HCT116 (cell line): ENCODE measurements around the gene KRCC1. TPM values are rescaled to one million over a fixed set of nuclear protein-coding genes. Genes with fewer than 3 reads are reported as not detected.
A peak's percentile ranks its signal among the peaks of the same experiment; 100 is the strongest.

Source experiments
- ATAC-seq: fragments of 200-7000 bp; cut with Tn5 transposase; 2 replicates; pipeline ENCODE4 v1.9.1; 2020; ENCODE audit warnings: mild to moderate bottlenecking, moderate library complexity
- BruUV-seq: library from RNA; stranded (reverse); fragments of 400-500 nt; replicated peaks from 2 replicates; lab custom pipeline; 2021; lab: Mats Ljungman, UMichigan
- CTCF ChIA-PET: fragments of 300-600 bp; sonication (Branson Sonifier 250); formaldehyde crosslinking; loops from one replicate; lab custom pipeline; 2021; ENCODE audit warnings: antibody characterized with exemption; lab: Charles Lee
- POLR2A ChIA-PET: fragments of 300-600, 350-600 bp; sonication (Branson Sonifier 250); formaldehyde crosslinking; loops from one replicate; lab custom pipeline; 2021; ENCODE audit warnings: antibody characterized with exemption; lab: Charles Lee
- RAD21 ChIA-PET, 2 experiments: fragments of 300-600 bp; sonication (Branson Sonifier 250); formaldehyde crosslinking; loops; one replicate each; lab custom pipeline; 2023; ENCODE audit warnings: low total read pairs in 2 of 2; ENCODE audit not compliant: uncharacterized antibody in 2 of 2, unreplicated experiment in 2 of 2, low non-redundant PET in 1 of 2; lab: Charles Lee
- DNase-seq: peaks from one replicate; pipeline ENCODE4 v3.0.0-alpha.2; 2010; ENCODE audit warnings: low read depth, low spot score
- H2AFZ ChIP-seq: fragments of 200-600 bp; shearing (Covaris generic), sonication (generic); 2 replicates; pipeline ENCODE4 v1.6.1; 2017; ENCODE audit warnings: low read depth, mixed run types, mixed read lengths, antibody characterized with exemption, low read length; ENCODE audit not compliant: poor library complexity, severe bottlenecking
- H3K27ac ChIP-seq: 2 replicates; pipeline ENCODE4 v1.5.1; 2012; ENCODE audit warnings: low read depth, low read length
- H3K27me3 ChIP-seq: fragments of 200-600 bp; sonication (generic); 2 replicates; pipeline ENCODE4 v1.6.1; 2016; ENCODE audit warnings: mixed run types, low read length, mixed read lengths; ENCODE audit not compliant: insufficient read depth
- H3K36me3 ChIP-seq, 2 experiments: fragments of 200-500 bp in 1 of 2; fragments of 200-600 bp in 1 of 2; sonication (Bioruptor generic) in 1 of 2; sonication (generic) in 1 of 2; 2 replicates each; pipeline versions ENCODE4 v1.5.1 to v1.6.1; 2014 to 2016; ENCODE audit warnings: low read length in 2 of 2, inconsistent platforms in 1 of 2, mixed read lengths in 1 of 2, mixed run types in 1 of 2; ENCODE audit not compliant: insufficient read depth in 2 of 2, control insufficient read depth in 1 of 2
- H3K4me1 ChIP-seq, 2 experiments: fragments of 200-600 bp in 1 of 2; sonication (generic) in 1 of 2; 2 replicates each; pipeline versions ENCODE4 v1.5.1 to v1.6.1; 2012 to 2017; ENCODE audit warnings: low read length in 2 of 2, inconsistent platforms in 1 of 2, mild to moderate bottlenecking in 1 of 2, mixed read lengths in 1 of 2, mixed run types in 1 of 2, moderate library complexity in 1 of 2; ENCODE audit not compliant: insufficient read depth in 2 of 2, control insufficient read depth in 1 of 2
- H3K4me2 ChIP-seq: fragments of 200-600 bp; sonication (generic); 2 replicates; pipeline ENCODE4 v1.6.1; 2017; ENCODE audit warnings: mixed run types, low read length, mixed read lengths
- H3K4me3 ChIP-seq, 2 experiments: fragments of 200-600 bp in 1 of 2; sonication (generic) in 1 of 2; replicated peaks in 1 of 2; 2 replicates each; pipeline ENCODE4 v1.5.1; 2011 to 2016; ENCODE audit warnings: low read length in 2 of 2, control low read depth in 1 of 2, low read depth in 1 of 2, mild to moderate bottlenecking in 1 of 2, mixed read lengths in 1 of 2, mixed run types in 1 of 2
- H3K79me2 ChIP-seq: fragments of 200-600 bp; sonication (generic); 2 replicates; pipeline ENCODE4 v1.6.1; 2017; ENCODE audit warnings: mild to moderate bottlenecking, mixed run types, low read length, moderate library complexity, mixed read lengths; ENCODE audit not compliant: insufficient read depth
- H3K9ac ChIP-seq: fragments of 200-600 bp; sonication (generic); 2 replicates; pipeline ENCODE4 v1.6.1; 2016; ENCODE audit warnings: low read length, mixed read lengths
- H3K9me2 ChIP-seq: fragments of 200-600 bp; sonication (generic), shearing (Covaris generic); 2 replicates; pipeline ENCODE4 v1.6.1; 2017; ENCODE audit warnings: mixed run types, mild to moderate bottlenecking, moderate library complexity; ENCODE audit not compliant: insufficient read depth
- H3K9me3 ChIP-seq, 2 experiments: fragments of 200-500 bp in 1 of 2; fragments of 200-600 bp in 1 of 2; sonication (Bioruptor generic) in 1 of 2; sonication (generic) in 1 of 2; 2 replicates each; pipeline ENCODE4 v1.6.1; 2014 to 2017; ENCODE audit warnings: low read length in 2 of 2, mixed read lengths in 2 of 2, inconsistent platforms in 1 of 2, low read depth in 1 of 2, mild to moderate bottlenecking in 1 of 2, mixed run types in 1 of 2, moderate library complexity in 1 of 2; ENCODE audit not compliant: control insufficient read depth in 1 of 2, insufficient read depth in 1 of 2
- H4K20me1 ChIP-seq: fragments of 200-600 bp; sonication (generic), shearing (Covaris generic); 2 replicates; pipeline ENCODE4 v1.6.1; 2017; ENCODE audit warnings: mixed run types, mild to moderate bottlenecking, moderate library complexity; ENCODE audit not compliant: insufficient read depth
- CEBPB ChIP-seq: IDR thresholded peaks from 2 replicates; pipeline ENCODE4 v1.6.1; 2012; ENCODE audit warnings: low read depth
- EGR1 ChIP-seq: IDR thresholded peaks from 2 replicates; pipeline ENCODE4 v1.6.1; 2012; ENCODE audit warnings: low read depth
- ELF1 ChIP-seq: IDR thresholded peaks from 2 replicates; pipeline ENCODE4 v1.6.1; 2012; ENCODE audit warnings: low read depth, borderline replicate concordance
- EZH2 ChIP-seq: fragments of 200-600 bp; sonication (generic); IDR thresholded peaks from 2 replicates; pipeline ENCODE4 v1.6.1; 2017; ENCODE audit warnings: antibody characterized with exemption, mixed run types
- EZH2phosphoT487 ChIP-seq: fragments of 200-600 bp; IDR thresholded peaks from 2 replicates; pipeline ENCODE4 v1.6.1; 2018; ENCODE audit warnings: antibody characterized with exemption, borderline replicate concordance
- FOSL1 ChIP-seq: IDR thresholded peaks from 2 replicates; pipeline ENCODE4 v1.6.1; 2012; ENCODE audit warnings: low read depth
- JUND ChIP-seq: IDR thresholded peaks from 2 replicates; pipeline ENCODE4 v1.6.1; 2012
- POLR2A ChIP-seq: IDR thresholded peaks from 2 replicates; pipeline ENCODE4 v1.7.0; 2011; ENCODE audit warnings: borderline replicate concordance; ENCODE audit not compliant: insufficient read depth, insufficient read length; ENCODE audit errors: extremely low read depth
- RAD21 ChIP-seq: IDR thresholded peaks from 2 replicates; pipeline ENCODE4 v1.6.1; 2012; ENCODE audit warnings: low read depth, mild to moderate bottlenecking
- SIN3A ChIP-seq: IDR thresholded peaks from 2 replicates; pipeline ENCODE4 v1.6.1; 2012; ENCODE audit warnings: low read depth
- SP1 ChIP-seq: IDR thresholded peaks from 2 replicates; pipeline ENCODE4 v1.6.1; 2012; ENCODE audit warnings: low read depth
- SRF ChIP-seq: IDR thresholded peaks from 2 replicates; pipeline ENCODE4 v1.6.1; 2012; ENCODE audit warnings: low read depth
- TCF7L2 ChIP-seq: IDR thresholded peaks from 2 replicates; pipeline ENCODE4 v1.7.0; 2011; ENCODE audit warnings: borderline replicate concordance, inconsistent platforms; ENCODE audit not compliant: insufficient read depth, insufficient read length; ENCODE audit errors: extremely low read depth
- YY1 ChIP-seq: IDR thresholded peaks from 2 replicates; pipeline ENCODE4 v1.6.1; 2011; ENCODE audit warnings: low read length, low read depth, moderate library complexity, mild to moderate bottlenecking; ENCODE audit not compliant: insufficient replicate concordance; ENCODE audit errors: extremely low read depth
- ZNF274 ChIP-seq: fragments of 200-500 bp; sonication (Bioruptor generic); IDR thresholded peaks from 2 replicates; pipeline ENCODE4 v1.6.1; 2014; ENCODE audit warnings: mild to moderate bottlenecking, low read depth, low read length, inconsistent platforms
- intact Hi-C: fragments of 100-400 bp; cut with micrococcal nuclease; formaldehyde crosslinking; loops from 2 replicates; pipeline ENCODE4 v1.10.0; 2022
- total RNA-seq: library from RNA; stranded (reverse); gene quantifications from one replicate; pipeline ENCODE4 v1.2.1, GENCODE V29; 2021; ENCODE audit not compliant: unreplicated experiment

KRCC1 gene
- total RNA-seq, 1 experiment from 2014 or later = 5.8 TPM

- TF ChIP-seq YY1 (peak; percentile 81), SP1 (no peak), ZNF274 (no peak), RAD21 (no peak), CEBPB (no peak), SIN3A (peak; percentile 70), FOSL1 (no peak)
Measured at GRCh38 chr2:88055371-88056128, at the start of gene KRCC1 (continued).

DNA sequence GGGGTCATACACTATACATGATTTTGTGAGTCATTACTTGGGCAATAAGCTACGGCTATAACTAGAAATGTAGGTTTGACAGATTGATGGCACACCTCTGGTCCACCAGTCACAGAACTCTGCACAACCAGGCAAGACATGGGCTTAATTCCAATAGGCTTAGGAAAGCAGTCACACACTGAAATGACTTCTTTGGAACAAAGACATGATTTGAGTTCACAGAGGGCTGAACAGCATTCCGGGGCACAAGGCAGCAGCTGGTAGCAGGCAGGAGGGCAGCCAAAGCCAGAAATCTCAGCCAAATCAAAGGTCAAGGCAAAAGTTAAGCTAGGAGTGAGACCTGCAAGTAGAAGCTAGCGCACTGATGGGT is 44.9 kb upstream of the KRCC1 start:
- H3K79me2 ChIP-seq = no peaks in the 10 kb centered on the region
- intact Hi-C loops = no loop called here
- DNase-seq (no peak), ATAC-seq (no peak)
- no peaks in the 10 kb centered on the region for H4K20me1 ChIP-seq
- H3K4me3 ChIP-seq = no peak overlapping the region
- H3K9me2 ChIP-seq = no peaks in the 10 kb centered on the region
- H3K36me3 ChIP-seq = no peaks in the 10 kb centered on the region
- no peaks in the 10 kb centered on the region for H3K9me3 ChIP-seq
- ChIA-PET CTCF (interaction anchor here (1.9 kb wide), 1 partner anchor 40 kb away, joined by 6 read pairs; no protein-coding TSS in a partner anchor), RAD21 (no interaction called here), POLR2A (interaction anchor here (0.8 to 1.0 kb wide), 2 partner anchors 10 to 17 kb away, joined by 3 read pairs; no protein-coding TSS in a partner anchor)
- H3K9ac ChIP-seq = no peak overlapping the region
- H3K4me2 ChIP-seq = no peak overlapping the region
- TF ChIP-seq ZNF274 (no peak), SRF (no peak), POLR2A (no peak), SP1 (no peak), EGR1 (no peak), EZH2 (no peak), EZH2phosphoT487 (no peak), TCF7L2 (no peak), SIN3A (no peak), ELF1 (no peak), JUND (no peak)
- BruUV-seq = no TSS peak
- no peak overlapping the region for H2AFZ ChIP-seq
- H3K4me1 ChIP-seq = no peaks in the 10 kb centered on the region
- H3K27me3 ChIP-seq = no peaks in the 10 kb centered on the region
- H3K27ac ChIP-seq = no peak overlapping the region
